ENCODE results near the gene ERBB4. TPM values are rescaled to one million over a fixed set of nuclear protein-coding genes. Genes with fewer than 3 reads are reported as not detected.

The ERBB4 gene
- polyA plus RNA-seq, 2 of the 4 experiments (the other 2 are of a cell fraction), result not detected

- TF ChIP-seq E2F6 (IDR thresholded peaks at IDR 0.05; ENCODE audit: borderline replicate concordance, low read depth), result no peak
- TF ChIP-seq POLR2A (IDR thresholded peaks at IDR 0.05; ENCODE audit: low read length), result no peak
- TF ChIP-seq CHD2 (IDR thresholded peaks at IDR 0.05; ENCODE audit: low read length, partially characterized antibody), result no peak
- no peak for TF ChIP-seq EHMT2 (IDR thresholded peaks at IDR 0.05; ENCODE audit: low read depth)
- no peak for TF ChIP-seq JUNB (IDR thresholded peaks at IDR 0.05)
- no peak for TF ChIP-seq GATA3 (IDR thresholded peaks at IDR 0.05; ENCODE audit: borderline replicate concordance)
- TF ChIP-seq MAZ (IDR thresholded peaks at IDR 0.05; ENCODE audit: borderline replicate concordance, low read depth, low read length), result no peak
- TF ChIP-seq HMGXB4 (CRISPR knock-in tag; IDR thresholded peaks at IDR 0.05; ENCODE audit: borderline replicate concordance), result no peak
- no peak for TF ChIP-seq ATOH8 (CRISPR knock-in tag; IDR thresholded peaks at IDR 0.05; ENCODE audit: low read depth)
- no peak for TF ChIP-seq ZFP36 (IDR thresholded peaks at IDR 0.05; ENCODE audit: borderline replicate concordance, partially characterized antibody)
- no peak for TF ChIP-seq BCL3 (IDR thresholded peaks at IDR 0.05)
- TF ChIP-seq KDM1A (IDR thresholded peaks at IDR 0.05; ENCODE audit: low read depth), result no peak
- no peak for TF ChIP-seq CHD4 (IDR thresholded peaks at IDR 0.05; ENCODE audit: borderline replicate concordance)
- TF ChIP-seq MAX (IDR thresholded peaks at IDR 0.05), result no peak
- no peak for TF ChIP-seq MAFK (IDR thresholded peaks at IDR 0.05; ENCODE audit: partially characterized antibody)
- TF ChIP-seq FOSL2 (IDR thresholded peaks at IDR 0.05), result no peak
- no peak for TF ChIP-seq FOSL2 (CRISPR knock-in tag; IDR thresholded peaks at IDR 0.05)
- no peak for TF ChIP-seq HES2 (IDR thresholded peaks at IDR 0.05)
Measured at GRCh38 chr2:212314680-212315079, 223.9 kb downstream of the ERBB4 start.

GRCh38 chr2:212311807-212312404 is 226.7 kb downstream of the ERBB4 start:
- Histone ChIP-seq H3K9me3 (no peaks in the 10 kb centered on the region), H3K4me2 (no peak overlapping the region), H3K4me1 (no peaks in the 10 kb centered on the region), H3K4me3 (no peak overlapping the region), H3K27ac (no peak overlapping the region)
- ATAC-seq (no peak), DNase-seq (ENCODE audit: low read depth in 1 of 2, low spot score in 1 of 2) (no peak), FAIRE-seq (no peak)
- 20% methylated on average over 3 of the region's 3 CpGs for WGBS (ENCODE audit: missing lambda C conversion rate)
- CTCF ChIA-PET, result no interaction called here
- POLR2A ChIA-PET, result no interaction called here
- TF ChIP-seq ZSCAN20 (CRISPR knock-in tag; IDR thresholded peaks at IDR 0.05) (no peak), PBX3 (IDR thresholded peaks at IDR 0.05) (no peak), HOXA7 (CRISPR knock-in tag; IDR thresholded peaks at IDR 0.05) (no peak), CHD4 (IDR thresholded peaks at IDR 0.05; ENCODE audit: borderline replicate concordance) (no peak), TFCP2L1 (CRISPR knock-in tag; IDR thresholded peaks at IDR 0.05) (no peak), CBX2 (IDR thresholded peaks at IDR 0.05; ENCODE audit: borderline replicate concordance, low read depth) (no peak), HMGXB4 (CRISPR knock-in tag; IDR thresholded peaks at IDR 0.05; ENCODE audit: borderline replicate concordance) (no peak), BHLHE40 (IDR thresholded peaks at IDR 0.05; ENCODE audit: low read depth, low read length) (no peak), CHD2 (IDR thresholded peaks at IDR 0.05; ENCODE audit: low read length, partially characterized antibody) (no peak), USF2 (IDR thresholded peaks at IDR 0.05) (no peak), CEBPB (IDR thresholded peaks at IDR 0.05) (no peak), E2F6 (IDR thresholded peaks at IDR 0.05; ENCODE audit: borderline replicate concordance, low read depth) (no peak), EHMT2 (IDR thresholded peaks at IDR 0.05; ENCODE audit: low read depth) (no peak), RAD21 (conservative IDR thresholded peaks at IDR 0.05 in 1 of 2, IDR thresholded peaks at IDR 0.05 in 1 of 2) (no peak), ESRRA (IDR thresholded peaks at IDR 0.05; ENCODE audit: borderline replicate concordance, low read length) (no peak)

More at GRCh38 chr2:212314680-212315079, 223.9 kb downstream of the ERBB4 start:
- no peak for ATAC-seq
- ChIA-PET CTCF (no interaction called here), POLR2A (no interaction called here)
- FAIRE-seq, result no peak
- no peak for DNase-seq (ENCODE audit: low read depth in 1 of 2, low spot score in 1 of 2)
- Histone ChIP-seq H3K9me3 (no peaks in the 10 kb centered on the region), H3K4me3 (no peak overlapping the region), H3K27ac (no peak overlapping the region), H3K4me2 (no peak overlapping the region), H3K4me1 (no peaks in the 10 kb centered on the region)
